HepG2 (cell line): Measurements from ENCODE around the gene LEPR. TPM values are rescaled to one million over a fixed set of nuclear protein-coding genes. Genes with fewer than 3 reads are reported as not detected.

Source experiments
- ATAC-seq: fragments of 200-7000 bp; cut with Tn5 transposase; 3 replicates; pipeline ENCODE4 v1.9.1; 2020; ENCODE audit warnings: mild to moderate bottlenecking, moderate library complexity
- BruUV-seq: library from RNA; stranded (reverse); fragments of 400-500 nt; replicated peaks from 2 replicates; lab custom pipeline; 2021; lab: Mats Ljungman, UMichigan
- CTCF ChIA-PET: fragments of 300-600 bp; formaldehyde crosslinking; extraction: SDS; loops from one replicate; lab custom pipeline; 2021; ENCODE audit warnings: low total read pairs, inconsistent platforms, low intra/inter-chr PET ratio; lab: Yijun Ruan, JAX
- POLR2A ChIA-PET: fragments of 350-600 bp; sonication (Branson Sonifier 250); formaldehyde crosslinking; loops from one replicate; lab custom pipeline; 2020; ENCODE audit warnings: antibody characterized with exemption, inconsistent platforms; lab: Yijun Ruan, JAX
- DNase-seq: peaks from one replicate; pipeline ENCODE4 v3.0.0-alpha.2; 2015; ENCODE audit warnings: low spot score
- FAIRE-seq: peaks from 3 replicates; lab custom pipeline; 2011; peaks lifted over from hg19 to GRCh38; lab: Jason Lieb, UNC
- H2AFZ ChIP-seq: one replicate; pipeline ENCODE4 v1.6.1; 2011; ENCODE audit warnings: low read length, inconsistent platforms
- H3K27ac ChIP-seq: fragments of 300-600 bp; 3 replicates; pipeline ENCODE4 v1.8.0; 2011; ENCODE audit warnings: mixed run types, mild to moderate bottlenecking, mixed read lengths, low read length, inconsistent platforms; ENCODE audit not compliant: insufficient read depth; ENCODE audit errors: extremely low read length
- H3K27me3 ChIP-seq, 2 experiments: fragments of 200-600 bp in 1 of 2; 2 replicates in 1 of 2; 3 replicates in 1 of 2; pipeline versions ENCODE4 v1.6.0 to v1.8.0; 2011; ENCODE audit warnings: low read length in 2 of 2, mild to moderate bottlenecking in 2 of 2, moderate library complexity in 2 of 2, inconsistent platforms in 1 of 2; ENCODE audit not compliant: insufficient read depth in 2 of 2, control insufficient read depth in 1 of 2
- H3K36me3 ChIP-seq, 2 experiments: fragments of 200-600 bp in 1 of 2; replicated peaks in 1 of 2; 2 replicates in 1 of 2; 3 replicates in 1 of 2; pipeline versions ENCODE4 v1.5.1 to v1.8.0; 2011; ENCODE audit warnings: low read length in 2 of 2, inconsistent platforms in 1 of 2; ENCODE audit not compliant: insufficient read depth in 2 of 2, control insufficient read depth in 1 of 2
- H3K4me1 ChIP-seq: 2 replicates; pipeline ENCODE4 v1.5.1; 2012; ENCODE audit warnings: low read length, inconsistent platforms; ENCODE audit not compliant: insufficient read depth
- H3K4me2 ChIP-seq: 2 replicates; pipeline ENCODE4 v1.6.0; 2011; ENCODE audit warnings: low read depth, low read length, inconsistent platforms
- H3K4me3 ChIP-seq, 3 experiments: fragments of 200-600 bp in 1 of 3; sonication (generic), shearing (Covaris generic) in 1 of 3; replicated peaks in 1 of 3; 2 replicates each; pipeline ENCODE4 v1.5.1; 2011 to 2016; ENCODE audit warnings: low read length in 3 of 3, inconsistent platforms in 2 of 3, low read depth in 2 of 3, mild to moderate bottlenecking in 2 of 3, control low read depth in 1 of 3, mixed read lengths in 1 of 3; ENCODE audit not compliant: insufficient read depth in 1 of 3
- H3K79me2 ChIP-seq: one replicate; pipeline ENCODE4 v1.6.1; 2011; ENCODE audit warnings: low read length, inconsistent platforms; ENCODE audit not compliant: insufficient read depth
- H3K9ac ChIP-seq: 2 replicates; pipeline ENCODE4 v1.6.0; 2011; ENCODE audit warnings: mild to moderate bottlenecking, low read depth, low read length, inconsistent platforms; ENCODE audit not compliant: insufficient read depth
- H3K9me3 ChIP-seq: 2 replicates; pipeline ENCODE4 v1.5.1; 2012; ENCODE audit warnings: mild to moderate bottlenecking, low read length
- H4K20me1 ChIP-seq: 2 replicates; pipeline ENCODE4 v1.6.0; 2011; ENCODE audit warnings: inconsistent platforms, mild to moderate bottlenecking, low read length, moderate library complexity; ENCODE audit not compliant: insufficient read depth
- BCL6 ChIP-seq: IDR thresholded peaks from 2 replicates; pipeline ENCODE4 v1.6.1; 2016; ENCODE audit warnings: missing genetic modification reagents, missing compliant biosample characterization
- CTCF ChIP-seq: sonication (generic); formaldehyde crosslinking; IDR thresholded peaks from 2 replicates; pipeline ENCODE4 v1.5.0; 2020; ENCODE audit warnings: mild to moderate bottlenecking, missing genetic modification reagents, moderate library complexity
- ELF1 ChIP-seq: sonication (generic); formaldehyde crosslinking; IDR thresholded peaks from 2 replicates; pipeline ENCODE4 v1.4.0; 2020; ENCODE audit warnings: missing genetic modification reagents
- HNF4G ChIP-seq, 2 experiments: sonication (generic) in 1 of 2; formaldehyde crosslinking in 1 of 2; IDR thresholded peaks; 2 replicates each; pipeline versions ENCODE4 v1.4.0 to v1.6.1; 2011 to 2020; ENCODE audit warnings: borderline replicate concordance in 2 of 2, low read depth in 2 of 2, mild to moderate bottlenecking in 2 of 2, low read length in 1 of 2, missing genetic modification reagents in 1 of 2, moderate library complexity in 1 of 2
- MAFF ChIP-seq: IDR thresholded peaks from 2 replicates; pipeline ENCODE4 v1.6.1; 2011; ENCODE audit warnings: low read depth, low read length, improper control_type of control experiment
- MAFK ChIP-seq, 2 experiments: IDR thresholded peaks in 1 of 2; conservative IDR thresholded peaks in 1 of 2; 2 replicates each; pipeline ENCODE4 v1.6.1; 2011; ENCODE audit warnings: improper control_type of control experiment in 2 of 2, low read length in 2 of 2
- RAD21 ChIP-seq: fragments of 450-650 bp; formaldehyde crosslinking; IDR thresholded peaks from 2 replicates; pipeline ENCODE4 v1.5.0; 2020; ENCODE audit warnings: mild to moderate bottlenecking
- RELA ChIP-seq: sonication (generic); formaldehyde crosslinking; IDR thresholded peaks from 2 replicates; pipeline ENCODE4 v1.4.0; 2020; ENCODE audit warnings: missing genetic modification reagents
- RXRB ChIP-seq: IDR thresholded peaks from 2 replicates; pipeline ENCODE4 v1.6.1; 2016; ENCODE audit warnings: borderline replicate concordance, missing genetic modification reagents, missing compliant biosample characterization
- SMC3 ChIP-seq: IDR thresholded peaks from 2 replicates; pipeline ENCODE4 v1.6.1; 2011; ENCODE audit warnings: low read length, improper control_type of control experiment
- SOX13 ChIP-seq, 3 experiments: fragments of 450-650 bp in 1 of 3; sonication (generic) in 1 of 3; formaldehyde crosslinking in 1 of 3; IDR thresholded peaks in 2 of 3; conservative IDR thresholded peaks in 1 of 3; 2 replicates each; pipeline versions ENCODE4 v1.5.0 to v1.6.1; 2016 to 2020; ENCODE audit warnings: antibody characterized with exemption in 1 of 3, mild to moderate bottlenecking in 1 of 3, missing compliant biosample characterization in 1 of 3, missing genetic modification reagents in 1 of 3, moderate library complexity in 1 of 3
- STAG1 ChIP-seq: sonication (generic); formaldehyde crosslinking; IDR thresholded peaks from 2 replicates; pipeline ENCODE4 v1.4.0; 2020; ENCODE audit warnings: missing genetic modification reagents
- TEAD3 ChIP-seq: optimal IDR thresholded peaks from 2 replicates; pipeline ENCODE3; 2016; ENCODE audit warnings: borderline replicate concordance
- ZFP36L1 ChIP-seq: sonication (generic); formaldehyde crosslinking; IDR thresholded peaks from 2 replicates; pipeline ENCODE4 v1.8.0; 2022; ENCODE audit warnings: mild to moderate bottlenecking, missing genetic modification reagents, moderate library complexity
- WGBS: methylation state at CpG from one replicate; pipeline ENCODE4 v1.1.6; 2017; ENCODE audit warnings: low lambda C conversion rate; 5-methylcytosine and 5-hydroxymethylcytosine counted together
- in situ Hi-C: cut with HindIII; loops from 2 replicates; pipeline ENCODE4 v1.10.0; 2017; ENCODE audit warnings: low pct_unique_long_range_greater_than_20kb; ENCODE audit not compliant: extremely low pct_ligation_motif_present
- intact Hi-C: fragments of 100-400 bp; cut with micrococcal nuclease; formaldehyde crosslinking; loops from one replicate; pipeline ENCODE4 v1.10.0; 2022; ENCODE audit not compliant: unreplicated experiment
- polyA plus RNA-seq, 8 experiments: library from polyadenylated mRNA; depleted of rRNA in 3 of 8; stranded (reverse) in 7 of 8; unstranded in 1 of 8; fragments of >200 nt; fragmentation: Illumina TruSeq in 4 of 8; extraction: Trizol in 4 of 8; gene quantifications; 2 replicates each; pipeline versions ENCODE4 v1.2.1 to v1.2.3, GENCODE V29; 2011 to 2016; ENCODE audit warnings: low read depth in 4 of 8, missing spikeins in 1 of 8, mixed read lengths in 1 of 8; ENCODE audit not compliant: insufficient read depth in 1 of 8
- total RNA-seq, 5 experiments: library from RNA; depleted of rRNA; stranded (reverse); fragments of >200 nt; fragmentation: Illumina TruSeq; extraction: Trizol; gene quantifications; 2 replicates each; pipeline ENCODE4 v1.2.3, GENCODE V29; 2016; ENCODE audit warnings: low read depth in 1 of 5

LEPR gene
- total and polyA plus RNA-seq, 2 of the 13 experiments (the other 11 are each of a cell fraction or from before 2014, with no cell fraction given), result 0.60 to 1.7 TPM

GRCh38 chr1:65458730-65459396 lies 38.4 kb downstream of the LEPR start:
- Histone ChIP-seq H3K9me3 (no peaks in the 10 kb centered on the region), H3K79me2 (no peaks in the 10 kb centered on the region), H3K4me2 (no peak overlapping the region), H3K4me3 (no peak overlapping the region), H3K36me3 (no peaks in the 10 kb centered on the region), H4K20me1 (no peaks in the 10 kb centered on the region), H3K9ac (no peak overlapping the region), H3K4me1 (peaks cover 12% of the 10 kb centered on the region), H3K27me3 (no peaks in the 10 kb centered on the region), H3K27ac (no peak overlapping the region), H2AFZ (no peak overlapping the region)
- in situ Hi-C loops, result no loop called here
- BruUV-seq, result no TSS peak
- intact Hi-C loops, result no loop called here
- peak; percentile 23; the same call in 1 of the 3 replicates for ATAC-seq
- WGBS, result 38% methylated on average over 1 of the region's 2 CpGs
- TF ChIP-seq ZFP36L1 (CRISPR knock-in tag) (no peak), MAFK (conservative IDR thresholded peaks at IDR 0.05 in 1 of 2, IDR thresholded peaks at IDR 0.05 in 1 of 2; ENCODE audit: low read length in 2 of 2) (peak; percentile 34 to 41; a peak in 2 of 4 replicates), MAFF (peak; percentile 40; the same call in 1 of the 2 replicates)
- POLR2A ChIA-PET, result interaction anchor here (0.9 to 2.7 kb wide), 4 partner anchors 10 to 38 kb away, joined by 3 to 20 read pairs (median 5); partner anchors contain the start of genes LEPR and LEPROT
- DNase-seq, result no peak
- FAIRE-seq, result no peak
- CTCF ChIA-PET, result interaction anchor here (1.2 kb wide), 1 partner anchor 122 kb away, joined by 4 read pairs; no protein-coding TSS in a partner anchor

DNA sequence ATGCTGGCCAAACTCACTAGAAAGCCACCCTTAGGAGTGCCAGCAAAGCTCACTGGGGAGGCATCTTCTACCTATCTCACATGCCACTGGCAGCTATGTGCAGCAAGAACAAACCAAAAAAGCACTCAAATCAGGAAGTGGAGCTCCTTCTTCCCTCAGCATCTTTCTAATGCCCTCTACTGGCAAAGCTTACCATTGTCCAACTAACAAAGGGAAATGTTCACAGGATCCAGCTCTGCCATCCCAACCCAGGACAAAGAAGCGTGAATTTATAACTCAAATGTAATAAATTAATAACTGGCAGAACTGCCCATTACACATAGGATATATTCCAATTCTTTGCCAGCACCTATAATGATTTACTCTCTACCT lies 38.9 kb downstream of the LEPR start:
- H3K4me1 ChIP-seq, result peaks cover 12% of the 10 kb centered on the region
- H3K4me2 ChIP-seq, result no peak overlapping the region
- no peak overlapping the region for H3K9ac ChIP-seq
- no peak for FAIRE-seq
- H4K20me1 ChIP-seq, result no peaks in the 10 kb centered on the region
- WGBS, result 75% methylated on average over 1 of the region's 1 CpG
- no peaks in the 10 kb centered on the region for H3K79me2 ChIP-seq
- TF ChIP-seq SOX13 (IDR thresholded peaks at IDR 0.05) (no peak), SOX13 (CRISPR knock-in tag; conservative IDR thresholded peaks at IDR 0.05 in 1 of 2, IDR thresholded peaks at IDR 0.05 in 1 of 2) (0 out of 4 replicates have a peak, but pooled peaks of 1 of the 2 experiments have one; percentile 19), HNF4G (IDR thresholded peaks at IDR 0.05; ENCODE audit: borderline replicate concordance, low read depth, low read length) (no peak), HNF4G (CRISPR knock-in tag; IDR thresholded peaks at IDR 0.05; ENCODE audit: borderline replicate concordance, low read depth) (no peak), TEAD3 (CRISPR knock-in tag) (peak; percentile 23), CTCF (CRISPR knock-in tag) (peak; percentile 66), BCL6 (0 out of 2 replicates have a peak, but pooled peaks have one; percentile 8), ELF1 (CRISPR knock-in tag) (peak; percentile 69), SMC3 (peak; percentile 72; the same call in 1 of the 2 replicates), RAD21 (peak; percentile 29; the same call in 1 of the 2 replicates), RXRB (no peak), STAG1 (peak; percentile 59), RELA (no peak)
- TF ChIP-seq, all 625 proteins: peak for 8
- ChIA-PET CTCF (interaction anchor here (1.2 kb wide), 1 partner anchor 122 kb away, joined by 4 read pairs; no protein-coding TSS in a partner anchor), POLR2A (interaction anchor here (0.9 to 2.7 kb wide), 4 partner anchors 9 to 39 kb away, joined by 3 to 20 read pairs (median 5); partner anchors contain the start of genes LEPR and LEPROT)
- no peaks in the 10 kb centered on the region for H3K9me3 ChIP-seq
- intact Hi-C loops (no loop called here), in situ Hi-C loops (no loop called here)
- H2AFZ ChIP-seq, result no peak overlapping the region
- DNase-seq, result peak; percentile 35
- H3K4me3 ChIP-seq, result no peak overlapping the region
- no peaks in the 10 kb centered on the region for H3K36me3 ChIP-seq
- peak; percentile 75 for ATAC-seq
- BruUV-seq, result no TSS peak
- H3K27me3 ChIP-seq, result no peaks in the 10 kb centered on the region
- no peak overlapping the region for H3K27ac ChIP-seq
